HG02588 (cell line): ENCODE measurements around the gene CHD2.

ENCODE experiments used
- ATAC-seq: cut with Tn5 transposase; IDR thresholded peaks from one replicate; pipeline ENCODE4 v1.9.1; 2021; ENCODE audit warnings: mild to moderate bottlenecking, moderate library complexity; ENCODE audit not compliant: unreplicated experiment

Gene CHD2

GRCh38 chr15:92884436-92885223 is 15.5 kb upstream of the CHD2 start:
- ATAC-seq, result no peak

GRCh38 chr15:92885224-92886041 is 14.7 kb upstream of the CHD2 start:
- no peak for ATAC-seq

- no peak for ATAC-seq
Observed at GRCh38 chr15:92886042-92886537, 14.0 kb upstream of the CHD2 start.

GRCh38 chr15:92886815-92887214 is 13.3 kb upstream of the CHD2 start:
- ATAC-seq, result no peak

- ATAC-seq, result no peak
Observed at GRCh38 chr15:92887869-92888268, 12.3 kb upstream of the CHD2 start.

GRCh38 chr15:92889390-92890107 is 10.6 kb upstream of the CHD2 start:
- ATAC-seq, result no peak

GRCh38 chr15:92891533-92892200 is 8.5 kb upstream of the CHD2 start:
- ATAC-seq, result no peak

GRCh38 chr15:92892201-92892555 is 7.9 kb upstream of the CHD2 start:
- ATAC-seq, result no peak

- no peak for ATAC-seq
Observed at GRCh38 chr15:92893200-92893599, 6.9 kb upstream of the CHD2 start.

- ATAC-seq, result no peak
Observed at GRCh38 chr15:92896561-92896960, 3.6 kb upstream of the CHD2 start.

GRCh38 chr15:92897620-92898019 is 2.5 kb upstream of the CHD2 start:
- ATAC-seq, result no peak

- no peak for ATAC-seq
Observed at GRCh38 chr15:92898988-92899582, 1.0 kb upstream of the CHD2 start.

- ATAC-seq, result no peak
Observed at GRCh38 chr15:92899601-92899947, 550 bp upstream of the CHD2 start.

GRCh38 chr15:92900731-92901071 is 577 bp downstream of the CHD2 start:
- ATAC-seq, result no peak

- ATAC-seq, result no peak
Observed at GRCh38 chr15:92901072-92901761, 1.1 kb downstream of the CHD2 start.

- ATAC-seq, result no peak
Observed at GRCh38 chr15:92901995-92902394, 1.9 kb downstream of the CHD2 start.

GRCh38 chr15:92902737-92903593 is 2.8 kb downstream of the CHD2 start:
- no peak for ATAC-seq

GRCh38 chr15:92903631-92903965 is 3.5 kb downstream of the CHD2 start:
- no peak for ATAC-seq

GRCh38 chr15:92903966-92904721 is 4.0 kb downstream of the CHD2 start:
- ATAC-seq, result peak; percentile 76
